ENCODE data around the gene TMEM141. TPM values are rescaled to one million over a fixed set of nuclear protein-coding genes. Genes with fewer than 3 reads are reported as not detected.

The TMEM141 gene
- total and polyA plus RNA-seq, 2 of the 8 experiments (the other 6 are each of a cell fraction or from before 2014, with no cell fraction given), result 51.1 to 137 TPM

DNA sequence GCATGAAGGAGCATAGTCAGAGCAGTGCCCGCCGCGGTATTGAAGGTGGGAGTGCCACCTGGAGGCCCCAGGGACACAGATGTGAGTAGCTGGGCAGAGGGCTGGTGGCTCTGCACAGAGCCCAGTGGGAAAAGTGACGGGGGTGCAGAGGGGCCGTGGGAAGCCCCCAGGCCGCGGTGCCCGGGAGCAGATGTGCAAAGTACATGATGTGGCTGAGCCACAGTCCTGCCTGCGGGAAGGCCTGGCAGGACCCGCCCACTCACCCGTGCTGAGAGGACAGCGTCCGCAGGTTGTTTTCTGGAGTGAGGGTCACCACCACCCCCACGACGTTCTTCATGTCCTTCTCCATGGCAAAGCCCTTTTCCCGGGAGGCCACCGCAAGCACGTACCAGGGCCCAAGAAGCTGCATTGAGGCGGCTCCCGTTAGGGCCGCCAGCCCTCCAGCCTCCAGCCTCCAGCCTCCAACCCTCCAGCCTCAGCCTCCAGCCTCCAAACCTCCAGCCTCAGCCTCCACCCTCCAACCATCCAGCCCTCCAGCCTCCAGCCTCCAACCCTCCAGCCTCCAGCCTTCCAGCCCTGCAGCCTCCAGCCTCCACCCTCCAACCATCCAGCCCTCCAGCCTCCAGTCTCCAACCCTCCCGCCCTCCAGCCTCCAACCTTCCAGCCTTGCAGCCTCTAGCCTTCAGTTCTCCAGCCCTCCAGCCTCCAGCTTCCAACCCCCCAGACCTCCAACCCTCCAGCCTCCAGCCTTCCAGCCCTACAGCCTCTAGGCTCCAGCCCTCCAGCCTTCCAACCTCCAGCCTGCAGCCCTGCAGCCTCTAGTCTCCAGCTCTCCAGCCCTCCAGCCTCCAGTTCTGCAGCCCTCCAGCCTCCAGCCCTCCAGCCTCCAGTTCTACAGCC lies 43.7 kb upstream of the TMEM141 start (continued):
- TF ChIP-seq, protein P1, sequence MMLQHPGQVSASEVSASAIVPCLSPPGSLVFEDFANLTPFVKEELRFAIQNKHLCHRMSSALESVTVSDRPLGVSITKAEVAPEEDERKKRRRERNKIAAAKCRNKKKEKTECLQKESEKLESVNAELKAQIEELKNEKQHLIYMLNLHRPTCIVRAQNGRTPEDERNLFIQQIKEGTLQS (IDR thresholded peaks at IDR 0.05; ENCODE audit: insufficient read depth, low read depth, low read length), result no peak
- TF ChIP-seq MAFK (IDR thresholded peaks at IDR 0.05; ENCODE audit: low read depth, low read length) (no peak), RFX5 (IDR thresholded peaks at IDR 0.05; ENCODE audit: borderline replicate concordance, low read depth, low read length) (no peak), TAF1 (IDR thresholded peaks at IDR 0.05; ENCODE audit: low read depth, low read length) (no peak), BACH1 (IDR thresholded peaks at IDR 0.05; ENCODE audit: low read length) (no peak), RBBP5 (IDR thresholded peaks at IDR 0.05; ENCODE audit: borderline replicate concordance, low read depth, low read length) (no peak), CBX5 (IDR thresholded peaks at IDR 0.05; ENCODE audit: low read depth, low read length) (no peak), KDM1A (IDR thresholded peaks at IDR 0.05; ENCODE audit: borderline replicate concordance, low read length) (no peak), HDAC2 (IDR thresholded peaks at IDR 0.05; ENCODE audit: borderline replicate concordance in 1 of 2, low read depth in 2 of 2, low read length in 2 of 2) (no peak), EGR1 (IDR thresholded peaks at IDR 0.05; ENCODE audit: borderline replicate concordance, low read depth, low read length) (no peak), SUZ12 (IDR thresholded peaks at IDR 0.05; ENCODE audit: low read length) (no peak)
- TF ChIP-seq, protein P2, sequence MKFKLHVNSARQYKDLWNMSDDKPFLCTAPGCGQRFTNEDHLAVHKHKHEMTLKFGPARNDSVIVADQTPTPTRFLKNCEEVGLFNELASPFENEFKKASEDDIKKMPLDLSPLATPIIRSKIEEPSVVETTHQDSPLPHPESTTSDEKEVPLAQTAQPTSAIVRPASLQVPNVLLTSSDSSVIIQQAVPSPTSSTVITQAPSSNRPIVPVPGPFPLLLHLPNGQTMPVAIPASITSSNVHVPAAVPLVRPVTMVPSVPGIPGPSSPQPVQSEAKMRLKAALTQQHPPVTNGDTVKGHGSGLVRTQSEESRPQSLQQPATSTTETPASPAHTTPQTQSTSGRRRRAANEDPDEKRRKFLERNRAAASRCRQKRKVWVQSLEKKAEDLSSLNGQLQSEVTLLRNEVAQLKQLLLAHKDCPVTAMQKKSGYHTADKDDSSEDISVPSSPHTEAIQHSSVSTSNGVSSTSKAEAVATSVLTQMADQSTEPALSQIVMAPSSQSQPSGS (IDR thresholded peaks at IDR 0.05; ENCODE audit: low read length), result no peak

Measured in H1 (cell line).